ENCODE measurements around the gene PDCD11.

DNA sequence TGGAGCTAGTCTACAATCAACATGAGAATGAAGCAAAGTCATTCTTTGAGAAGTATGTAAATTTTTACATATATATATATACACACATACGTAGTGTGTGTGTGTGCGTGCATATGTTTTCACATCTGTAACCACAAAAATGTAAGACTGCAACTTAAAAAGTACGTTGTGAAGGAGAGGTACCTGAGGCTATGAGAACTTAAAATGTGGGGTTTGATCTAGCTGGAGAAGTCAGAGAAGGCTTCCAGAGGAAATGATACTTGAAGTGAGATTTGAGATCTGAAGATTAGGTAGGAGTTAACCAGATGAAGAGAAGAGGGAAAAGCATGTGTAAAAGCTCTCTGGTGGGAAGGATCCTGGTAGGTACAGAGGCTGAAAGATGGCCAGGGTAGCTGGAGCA is 22.9 kb upstream of the PDCD11 start:
- TF ChIP-seq, protein P1, sequence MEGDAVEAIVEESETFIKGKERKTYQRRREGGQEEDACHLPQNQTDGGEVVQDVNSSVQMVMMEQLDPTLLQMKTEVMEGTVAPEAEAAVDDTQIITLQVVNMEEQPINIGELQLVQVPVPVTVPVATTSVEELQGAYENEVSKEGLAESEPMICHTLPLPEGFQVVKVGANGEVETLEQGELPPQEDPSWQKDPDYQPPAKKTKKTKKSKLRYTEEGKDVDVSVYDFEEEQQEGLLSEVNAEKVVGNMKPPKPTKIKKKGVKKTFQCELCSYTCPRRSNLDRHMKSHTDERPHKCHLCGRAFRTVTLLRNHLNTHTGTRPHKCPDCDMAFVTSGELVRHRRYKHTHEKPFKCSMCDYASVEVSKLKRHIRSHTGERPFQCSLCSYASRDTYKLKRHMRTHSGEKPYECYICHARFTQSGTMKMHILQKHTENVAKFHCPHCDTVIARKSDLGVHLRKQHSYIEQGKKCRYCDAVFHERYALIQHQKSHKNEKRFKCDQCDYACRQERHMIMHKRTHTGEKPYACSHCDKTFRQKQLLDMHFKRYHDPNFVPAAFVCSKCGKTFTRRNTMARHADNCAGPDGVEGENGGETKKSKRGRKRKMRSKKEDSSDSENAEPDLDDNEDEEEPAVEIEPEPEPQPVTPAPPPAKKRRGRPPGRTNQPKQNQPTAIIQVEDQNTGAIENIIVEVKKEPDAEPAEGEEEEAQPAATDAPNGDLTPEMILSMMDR (IDR thresholded peaks at IDR 0.05; ENCODE audit: insufficient read depth, low read length) = no peak
- TF ChIP-seq, protein P2, sequence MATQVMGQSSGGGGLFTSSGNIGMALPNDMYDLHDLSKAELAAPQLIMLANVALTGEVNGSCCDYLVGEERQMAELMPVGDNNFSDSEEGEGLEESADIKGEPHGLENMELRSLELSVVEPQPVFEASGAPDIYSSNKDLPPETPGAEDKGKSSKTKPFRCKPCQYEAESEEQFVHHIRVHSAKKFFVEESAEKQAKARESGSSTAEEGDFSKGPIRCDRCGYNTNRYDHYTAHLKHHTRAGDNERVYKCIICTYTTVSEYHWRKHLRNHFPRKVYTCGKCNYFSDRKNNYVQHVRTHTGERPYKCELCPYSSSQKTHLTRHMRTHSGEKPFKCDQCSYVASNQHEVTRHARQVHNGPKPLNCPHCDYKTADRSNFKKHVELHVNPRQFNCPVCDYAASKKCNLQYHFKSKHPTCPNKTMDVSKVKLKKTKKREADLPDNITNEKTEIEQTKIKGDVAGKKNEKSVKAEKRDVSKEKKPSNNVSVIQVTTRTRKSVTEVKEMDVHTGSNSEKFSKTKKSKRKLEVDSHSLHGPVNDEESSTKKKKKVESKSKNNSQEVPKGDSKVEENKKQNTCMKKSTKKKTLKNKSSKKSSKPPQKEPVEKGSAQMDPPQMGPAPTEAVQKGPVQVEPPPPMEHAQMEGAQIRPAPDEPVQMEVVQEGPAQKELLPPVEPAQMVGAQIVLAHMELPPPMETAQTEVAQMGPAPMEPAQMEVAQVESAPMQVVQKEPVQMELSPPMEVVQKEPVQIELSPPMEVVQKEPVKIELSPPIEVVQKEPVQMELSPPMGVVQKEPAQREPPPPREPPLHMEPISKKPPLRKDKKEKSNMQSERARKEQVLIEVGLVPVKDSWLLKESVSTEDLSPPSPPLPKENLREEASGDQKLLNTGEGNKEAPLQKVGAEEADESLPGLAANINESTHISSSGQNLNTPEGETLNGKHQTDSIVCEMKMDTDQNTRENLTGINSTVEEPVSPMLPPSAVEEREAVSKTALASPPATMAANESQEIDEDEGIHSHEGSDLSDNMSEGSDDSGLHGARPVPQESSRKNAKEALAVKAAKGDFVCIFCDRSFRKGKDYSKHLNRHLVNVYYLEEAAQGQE (IDR thresholded peaks at IDR 0.05; ENCODE audit: insufficient replicate concordance, low read depth) = no peak
- TF ChIP-seq GABPA (IDR thresholded peaks at IDR 0.05; ENCODE audit: low read depth) (no peak), POLR2AphosphoS5 (IDR thresholded peaks at IDR 0.05; ENCODE audit: low read depth) (no peak), SPI1 (IDR thresholded peaks at IDR 0.05; ENCODE audit: borderline replicate concordance, low read depth) (no peak)

Measured in HL-60 (cell line).